ENCODE measurements around the gene SCN7A.

DNA sequence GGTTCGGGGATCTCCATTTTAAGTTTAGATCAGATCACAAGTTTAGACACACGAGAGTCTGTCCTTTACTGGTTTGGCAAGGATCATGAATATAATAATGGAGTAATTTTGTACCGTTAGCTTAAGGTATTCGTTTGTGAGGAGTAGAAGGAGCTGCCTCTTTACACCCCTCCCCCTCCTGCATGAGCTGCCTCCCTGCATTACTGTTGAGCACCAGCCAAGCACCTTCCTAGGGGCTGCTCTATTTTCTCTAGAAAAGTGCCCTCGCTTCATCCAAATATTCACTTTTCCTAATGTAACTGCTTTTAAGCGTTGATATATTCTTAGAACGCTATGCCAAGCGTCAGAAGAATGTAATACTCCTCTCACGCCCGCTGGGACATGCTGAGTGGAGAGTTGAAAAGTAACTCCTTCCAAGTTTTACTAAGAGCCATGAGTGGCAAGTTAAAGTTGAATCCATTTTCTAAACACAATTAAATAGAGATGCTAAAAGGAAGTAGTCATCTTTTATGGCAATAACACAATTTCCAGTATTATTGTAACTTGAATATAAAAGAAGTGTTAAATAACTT lies 25.4 kb upstream of the SCN7A start:
- TF ChIP-seq, protein P1, sequence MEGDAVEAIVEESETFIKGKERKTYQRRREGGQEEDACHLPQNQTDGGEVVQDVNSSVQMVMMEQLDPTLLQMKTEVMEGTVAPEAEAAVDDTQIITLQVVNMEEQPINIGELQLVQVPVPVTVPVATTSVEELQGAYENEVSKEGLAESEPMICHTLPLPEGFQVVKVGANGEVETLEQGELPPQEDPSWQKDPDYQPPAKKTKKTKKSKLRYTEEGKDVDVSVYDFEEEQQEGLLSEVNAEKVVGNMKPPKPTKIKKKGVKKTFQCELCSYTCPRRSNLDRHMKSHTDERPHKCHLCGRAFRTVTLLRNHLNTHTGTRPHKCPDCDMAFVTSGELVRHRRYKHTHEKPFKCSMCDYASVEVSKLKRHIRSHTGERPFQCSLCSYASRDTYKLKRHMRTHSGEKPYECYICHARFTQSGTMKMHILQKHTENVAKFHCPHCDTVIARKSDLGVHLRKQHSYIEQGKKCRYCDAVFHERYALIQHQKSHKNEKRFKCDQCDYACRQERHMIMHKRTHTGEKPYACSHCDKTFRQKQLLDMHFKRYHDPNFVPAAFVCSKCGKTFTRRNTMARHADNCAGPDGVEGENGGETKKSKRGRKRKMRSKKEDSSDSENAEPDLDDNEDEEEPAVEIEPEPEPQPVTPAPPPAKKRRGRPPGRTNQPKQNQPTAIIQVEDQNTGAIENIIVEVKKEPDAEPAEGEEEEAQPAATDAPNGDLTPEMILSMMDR (IDR thresholded peaks at IDR 0.05), result no peak
- no peak for TF ChIP-seq POLR2A (IDR thresholded peaks at IDR 0.05)

All from adrenal gland (tissue), 5 donors.